HCT116 (cell line): ENCODE data around the gene KPNA4. TPM values are rescaled to one million over a fixed set of nuclear protein-coding genes. Genes with fewer than 3 reads are reported as not detected.

ENCODE experiments used
- CEBPB ChIP-seq: IDR thresholded peaks from 2 replicates; pipeline ENCODE4 v1.6.1; 2012; ENCODE audit warnings: low read depth
- EGR1 ChIP-seq: IDR thresholded peaks from 2 replicates; pipeline ENCODE4 v1.6.1; 2012; ENCODE audit warnings: low read depth
- FOSL1 ChIP-seq: IDR thresholded peaks from 2 replicates; pipeline ENCODE4 v1.6.1; 2012; ENCODE audit warnings: low read depth
- JUND ChIP-seq: IDR thresholded peaks from 2 replicates; pipeline ENCODE4 v1.6.1; 2012
- POLR2A ChIP-seq: IDR thresholded peaks from 2 replicates; pipeline ENCODE4 v1.7.0; 2011; ENCODE audit warnings: borderline replicate concordance; ENCODE audit not compliant: insufficient read depth, insufficient read length; ENCODE audit errors: extremely low read depth
- POLR2AphosphoS5 ChIP-seq: IDR thresholded peaks from 2 replicates; pipeline ENCODE4 v1.6.1; 2011; ENCODE audit warnings: mild to moderate bottlenecking, low read depth, low read length, moderate library complexity
- TCF7L2 ChIP-seq: IDR thresholded peaks from 2 replicates; pipeline ENCODE4 v1.7.0; 2011; ENCODE audit warnings: borderline replicate concordance, inconsistent platforms; ENCODE audit not compliant: insufficient read depth, insufficient read length; ENCODE audit errors: extremely low read depth
- ZFX ChIP-seq: fragments of 450-650 bp; IDR thresholded peaks from 2 replicates; pipeline ENCODE4 v1.6.1; 2017
- total RNA-seq: library from RNA; stranded (reverse); gene quantifications from one replicate; pipeline ENCODE4 v1.2.1, GENCODE V29; 2021; ENCODE audit not compliant: unreplicated experiment
- TF ChIP-seq, protein P1 (sequence below), 3 experiments: fragments of 200-600 bp in 1 of 3; sonication (generic) in 1 of 3; IDR thresholded peaks in 2 of 3; conservative IDR thresholded peaks in 1 of 3; 2 replicates each; pipeline ENCODE4 v1.5.1; 2012 to 2017; ENCODE audit warnings: low read depth in 2 of 3, low read length in 2 of 3, antibody characterized with exemption in 1 of 3, borderline replicate concordance in 1 of 3, control low read depth in 1 of 3, mild to moderate bottlenecking in 1 of 3, mixed read lengths in 1 of 3, mixed run types in 1 of 3, moderate library complexity in 1 of 3; ENCODE audit not compliant: insufficient read depth in 1 of 3
- TF ChIP-seq, protein P2 (sequence below): IDR thresholded peaks from 2 replicates; pipeline ENCODE4 v1.6.1; 2011; ENCODE audit warnings: mild to moderate bottlenecking, low read length, moderate library complexity; ENCODE audit not compliant: insufficient replicate concordance; ENCODE audit errors: extremely low read depth

KPNA4 gene
- total RNA-seq, 1 experiment from 2014 or later, result 43.1 TPM

DNA sequence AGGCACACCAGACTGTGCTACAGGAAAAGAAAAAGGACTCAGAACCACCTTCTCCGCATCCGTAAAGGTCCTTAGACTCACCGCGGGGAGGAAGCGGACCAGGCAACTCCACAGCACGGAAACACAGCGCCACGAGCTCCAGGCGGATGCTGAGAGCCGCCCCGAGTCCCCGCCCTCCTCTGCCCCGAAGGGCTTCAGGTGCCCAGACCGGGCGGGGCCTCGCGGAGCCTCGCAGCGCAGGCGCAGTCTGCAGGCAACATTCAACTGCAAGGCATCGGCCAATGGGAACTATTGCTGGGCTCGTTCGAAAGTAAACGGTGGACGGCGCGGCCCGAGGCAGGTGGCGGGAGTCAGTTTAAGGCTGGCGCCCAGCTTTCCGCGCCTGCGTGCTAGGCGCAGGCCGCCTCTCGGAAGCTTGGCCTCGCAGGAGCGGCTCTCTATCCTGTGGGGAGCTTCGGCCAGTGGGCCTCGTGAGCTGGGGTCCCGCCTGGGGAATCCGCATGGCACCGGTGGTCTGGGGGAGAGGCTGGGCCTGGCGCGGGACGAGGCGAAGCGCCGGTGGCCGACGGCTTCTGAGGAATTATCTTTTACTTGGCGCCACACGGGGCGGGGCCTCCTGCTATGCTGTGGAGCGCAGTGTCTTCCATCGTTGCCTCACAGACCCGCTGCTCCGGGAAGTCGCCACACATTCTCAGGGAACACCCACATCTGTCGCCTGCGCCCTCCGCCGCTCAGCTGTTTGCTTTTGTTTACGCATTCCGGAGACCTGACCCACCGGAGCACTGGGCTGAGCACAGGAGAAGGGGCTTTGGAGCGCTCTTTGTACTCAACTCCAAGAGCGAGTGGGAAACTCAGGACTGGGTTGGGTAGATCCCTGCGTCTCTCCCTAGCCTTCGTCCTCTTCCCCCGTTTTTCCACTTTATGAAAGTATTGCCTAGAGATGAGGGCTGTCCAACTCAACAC is 115.5 kb downstream of the KPNA4 start, which contains the start of gene TRIM59 (continued):
- TF ChIP-seq, protein P1, sequence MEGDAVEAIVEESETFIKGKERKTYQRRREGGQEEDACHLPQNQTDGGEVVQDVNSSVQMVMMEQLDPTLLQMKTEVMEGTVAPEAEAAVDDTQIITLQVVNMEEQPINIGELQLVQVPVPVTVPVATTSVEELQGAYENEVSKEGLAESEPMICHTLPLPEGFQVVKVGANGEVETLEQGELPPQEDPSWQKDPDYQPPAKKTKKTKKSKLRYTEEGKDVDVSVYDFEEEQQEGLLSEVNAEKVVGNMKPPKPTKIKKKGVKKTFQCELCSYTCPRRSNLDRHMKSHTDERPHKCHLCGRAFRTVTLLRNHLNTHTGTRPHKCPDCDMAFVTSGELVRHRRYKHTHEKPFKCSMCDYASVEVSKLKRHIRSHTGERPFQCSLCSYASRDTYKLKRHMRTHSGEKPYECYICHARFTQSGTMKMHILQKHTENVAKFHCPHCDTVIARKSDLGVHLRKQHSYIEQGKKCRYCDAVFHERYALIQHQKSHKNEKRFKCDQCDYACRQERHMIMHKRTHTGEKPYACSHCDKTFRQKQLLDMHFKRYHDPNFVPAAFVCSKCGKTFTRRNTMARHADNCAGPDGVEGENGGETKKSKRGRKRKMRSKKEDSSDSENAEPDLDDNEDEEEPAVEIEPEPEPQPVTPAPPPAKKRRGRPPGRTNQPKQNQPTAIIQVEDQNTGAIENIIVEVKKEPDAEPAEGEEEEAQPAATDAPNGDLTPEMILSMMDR (IDR thresholded peaks at IDR 0.05 in 2 of 3, conservative IDR thresholded peaks at IDR 0.05 in 1 of 3; ENCODE audit: borderline replicate concordance in 1 of 3, insufficient read depth in 1 of 3, low read depth in 2 of 3, low read length in 2 of 3), result no peak
- TF ChIP-seq TCF7L2 (no peak), POLR2A (peak; percentile 75), POLR2AphosphoS5 (peak; percentile 95), JUND (no peak), EGR1 (no peak), CEBPB (no peak), ZFX (peak; percentile 53; the same call in 1 of the 2 replicates), FOSL1 (no peak)
- TF ChIP-seq, protein P2, sequence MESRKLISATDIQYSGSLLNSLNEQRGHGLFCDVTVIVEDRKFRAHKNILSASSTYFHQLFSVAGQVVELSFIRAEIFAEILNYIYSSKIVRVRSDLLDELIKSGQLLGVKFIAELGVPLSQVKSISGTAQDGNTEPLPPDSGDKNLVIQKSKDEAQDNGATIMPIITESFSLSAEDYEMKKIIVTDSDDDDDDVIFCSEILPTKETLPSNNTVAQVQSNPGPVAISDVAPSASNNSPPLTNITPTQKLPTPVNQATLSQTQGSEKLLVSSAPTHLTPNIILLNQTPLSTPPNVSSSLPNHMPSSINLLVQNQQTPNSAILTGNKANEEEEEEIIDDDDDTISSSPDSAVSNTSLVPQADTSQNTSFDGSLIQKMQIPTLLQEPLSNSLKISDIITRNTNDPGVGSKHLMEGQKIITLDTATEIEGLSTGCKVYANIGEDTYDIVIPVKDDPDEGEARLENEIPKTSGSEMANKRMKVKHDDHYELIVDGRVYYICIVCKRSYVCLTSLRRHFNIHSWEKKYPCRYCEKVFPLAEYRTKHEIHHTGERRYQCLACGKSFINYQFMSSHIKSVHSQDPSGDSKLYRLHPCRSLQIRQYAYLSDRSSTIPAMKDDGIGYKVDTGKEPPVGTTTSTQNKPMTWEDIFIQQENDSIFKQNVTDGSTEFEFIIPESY, result peak; percentile 18
- TF ChIP-seq, all 23 proteins: peak for 9
